Natural killer cell (primary cell): ENCODE results near the gene UTF1. TPM values are rescaled to one million over a fixed set of nuclear protein-coding genes. Genes with fewer than 3 reads are reported as not detected.
A peak's percentile ranks its signal among the peaks of the same experiment; 100 is the strongest.

Experiments
- ATAC-seq, 3 donors: fragments of 150-1000 bp in 2 of 3; fragments of 200-7000 bp in 1 of 3; cut with Tn5 transposase; 1 replicate in 1 of 3; 2 replicates in 2 of 3; pipeline ENCODE4 v1.10.0; 2021; ENCODE audit warnings: mild to moderate bottlenecking in 2 of 3, moderate library complexity in 2 of 3
- DNase-seq, 2 donors: peaks; one replicate each; pipeline versions ENCODE4 v3.0.0 to v3.0.0-alpha.2; 2013 to 2021; ENCODE audit warnings: mixed read lengths in 1 of 2
- H3K27ac ChIP-seq: one replicate; pipeline ENCODE4 v1.5.1; 2013; ENCODE audit warnings: mild to moderate bottlenecking, low read length
- H3K27me3 ChIP-seq: one replicate; pipeline ENCODE4 v1.6.1; 2013; ENCODE audit warnings: low read length; ENCODE audit not compliant: control insufficient read depth, insufficient read depth
- H3K36me3 ChIP-seq: one replicate; pipeline ENCODE4 v1.6.1; 2013; ENCODE audit warnings: low read length; ENCODE audit not compliant: control insufficient read depth, insufficient read depth
- H3K4me1 ChIP-seq: one replicate; pipeline ENCODE4 v1.6.1; 2013; ENCODE audit warnings: low read length; ENCODE audit not compliant: control insufficient read depth, insufficient read depth
- H3K4me3 ChIP-seq: one replicate; pipeline ENCODE4 v1.5.1; 2013; ENCODE audit warnings: low read length
- H3K9me3 ChIP-seq: one replicate; pipeline ENCODE4 v1.6.1; 2013; ENCODE audit warnings: low read length; ENCODE audit not compliant: control insufficient read depth, insufficient read depth
- H3K27ac Mint-ChIP-seq, 2 donors: one replicate each; pipeline ENCODE4 v1.8.0; 2022; ENCODE audit warnings: mild to moderate bottlenecking in 2 of 2, mixed read lengths in 2 of 2, moderate library complexity in 1 of 2
- H3K27me3 Mint-ChIP-seq, 2 donors: one replicate each; pipeline ENCODE4 v1.8.0; 2022; ENCODE audit warnings: low read depth in 2 of 2, mixed read lengths in 2 of 2
- H3K36me3 Mint-ChIP-seq: one replicate; pipeline ENCODE4 v1.8.0; 2022; ENCODE audit warnings: mixed read lengths
- H3K4me1 Mint-ChIP-seq, 2 donors: one replicate each; pipeline ENCODE4 v1.8.0; 2022; ENCODE audit warnings: mixed read lengths in 2 of 2
- H3K4me3 Mint-ChIP-seq: one replicate; pipeline ENCODE4 v1.8.0; 2022; ENCODE audit warnings: mild to moderate bottlenecking, moderate library complexity, mixed read lengths
- H3K9me3 Mint-ChIP-seq, 2 donors: one replicate each; pipeline ENCODE4 v1.8.0; 2022; ENCODE audit warnings: mixed read lengths in 2 of 2
- CTCF ChIP-seq: fragments of 200-600 bp; IDR thresholded peaks from one replicate; pipeline ENCODE4 v1.8.0; 2022; ENCODE audit warnings: antibody characterized with exemption
- WGBS: methylation state at CpG from one replicate; pipeline ENCODE4 v1.1.7; 2013; ENCODE audit warnings: missing lambda C conversion rate; ENCODE audit not compliant: insufficient coverage; 5-methylcytosine and 5-hydroxymethylcytosine counted together
- intact Hi-C: fragments of 100-400 bp; cut with micrococcal nuclease; formaldehyde crosslinking; loops from one replicate; pipeline ENCODE4 v1.14.2; 2022
- total RNA-seq, 4 donors: library from RNA; stranded (reverse); fragments of 120-200 nt in 1 of 4; gene quantifications; one replicate each; pipeline versions ENCODE4 v1.2.3 to v1.2.4, GENCODE V29; 2013 to 2022

UTF1 gene
- total RNA-seq, 3 donors from 2014 or later (not counting 1 experiment from before 2014, with no cell fraction given), result 0.31 to 0.33 TPM; not detected in 1

GRCh38 chr10:133249975-133250754 is 20.1 kb downstream of the UTF1 start:
- Mint-ChIP-seq H3K4me3 (no peak overlapping the region), H3K27ac (no peak overlapping the region), H3K27me3 (peaks cover 0 to 3% of the 10 kb centered on the region in 2 donors), H3K36me3 (no peaks in the 10 kb centered on the region), H3K9me3 (no peaks in the 10 kb centered on the region), H3K4me1 (peaks cover 0 to 8% of the 10 kb centered on the region in 2 donors)
- 86% methylated on average over 10 of the region's 11 CpGs for WGBS
- Histone ChIP-seq H3K4me1 (no peaks in the 10 kb centered on the region), H3K4me3 (no peak overlapping the region), H3K27me3 (no peaks in the 10 kb centered on the region), H3K9me3 (no peaks in the 10 kb centered on the region), H3K36me3 (no peaks in the 10 kb centered on the region), H3K27ac (no peak overlapping the region)
- TF ChIP-seq CTCF, result no peak
- no peak for ATAC-seq
- intact Hi-C loops, result no loop called here
- no peak for DNase-seq

- Histone ChIP-seq H3K9me3 (no peaks in the 10 kb centered on the region), H3K27ac (no peak overlapping the region), H3K4me1 (no peaks in the 10 kb centered on the region), H3K27me3 (no peaks in the 10 kb centered on the region), H3K4me3 (no peak overlapping the region), H3K36me3 (no peaks in the 10 kb centered on the region)
- no peaks in the 10 kb centered on the region for H3K9me3 Mint-ChIP-seq
- 83% methylated on average over 28 of the region's 28 CpGs for WGBS
- peaks cover 0 to 8% of the 10 kb centered on the region in 2 donors for H3K4me1 Mint-ChIP-seq
- DNase-seq, result no peak
- TF ChIP-seq CTCF, result no peak
- no peaks in the 10 kb centered on the region for H3K36me3 Mint-ChIP-seq
- intact Hi-C loops, result no loop called here
- no peak overlapping the region for H3K4me3 Mint-ChIP-seq
- H3K27me3 Mint-ChIP-seq, result peaks cover 0 to 3% of the 10 kb centered on the region in 2 donors
- no peak for ATAC-seq
- H3K27ac Mint-ChIP-seq, result peak overlapping the region in 1 of 2 donors; percentile 50
Measured at GRCh38 chr10:133251388-133252222, 21.6 kb downstream of the UTF1 start.

GRCh38 chr10:133252223-133252552 is 22.2 kb downstream of the UTF1 start:
- H3K4me1 ChIP-seq, result peaks cover 5% of the 10 kb centered on the region
- H3K36me3 ChIP-seq, result no peaks in the 10 kb centered on the region
- Mint-ChIP-seq H3K9me3 (no peaks in the 10 kb centered on the region), H3K36me3 (no peaks in the 10 kb centered on the region), H3K27me3 (peaks cover 0 to 3% of the 10 kb centered on the region in 2 donors), H3K4me3 (no peak overlapping the region), H3K27ac (no peak overlapping the region), H3K4me1 (peaks cover 1 to 6% of the 10 kb centered on the region in 2 donors)
- H3K27me3 ChIP-seq, result no peaks in the 10 kb centered on the region
- ATAC-seq (no peak), DNase-seq (no peak)
- no peak overlapping the region for H3K4me3 ChIP-seq
- no peak overlapping the region for H3K27ac ChIP-seq
- WGBS, result 92% methylated on average over 9 of the region's 12 CpGs
- no peaks in the 10 kb centered on the region for H3K9me3 ChIP-seq
- intact Hi-C loops, result no loop called here
- no peak for TF ChIP-seq CTCF
